Stimulated activated CD4-positive, alpha-beta T cell treated with anti-CD3 and anti-CD28 coated beads, Interleukin-1b, Interleukin-23, amount 100 ng/mL, for 4 hours (primary cell): ENCODE results near the gene GNA12.

Experiments
- DNase-seq, 2 donors: peaks; one replicate each; pipeline ENCODE4 v3.0.0-alpha.2; 2020; ENCODE audit warnings: low read depth in 2 of 2

GNA12 gene

DNA sequence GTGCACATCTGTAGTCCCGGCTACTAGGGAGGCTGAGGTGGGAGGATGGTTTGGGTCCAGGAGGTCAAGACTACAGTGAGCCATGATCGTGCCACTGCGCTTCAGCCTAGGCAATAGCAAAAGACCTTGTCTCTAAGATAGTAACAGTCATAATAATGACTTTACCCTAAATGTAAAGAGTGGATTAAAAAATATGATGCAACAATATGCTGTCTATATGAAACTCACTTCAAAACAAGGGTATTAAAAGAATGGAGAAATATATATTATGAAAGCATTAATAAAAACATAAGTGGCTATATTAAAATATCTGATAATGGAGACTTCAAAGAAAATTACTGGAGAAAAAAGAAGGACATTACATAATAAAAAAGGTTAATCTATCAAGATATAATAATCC lies 5.7 kb downstream of the GNA12 start:
- no peak for DNase-seq

DNA sequence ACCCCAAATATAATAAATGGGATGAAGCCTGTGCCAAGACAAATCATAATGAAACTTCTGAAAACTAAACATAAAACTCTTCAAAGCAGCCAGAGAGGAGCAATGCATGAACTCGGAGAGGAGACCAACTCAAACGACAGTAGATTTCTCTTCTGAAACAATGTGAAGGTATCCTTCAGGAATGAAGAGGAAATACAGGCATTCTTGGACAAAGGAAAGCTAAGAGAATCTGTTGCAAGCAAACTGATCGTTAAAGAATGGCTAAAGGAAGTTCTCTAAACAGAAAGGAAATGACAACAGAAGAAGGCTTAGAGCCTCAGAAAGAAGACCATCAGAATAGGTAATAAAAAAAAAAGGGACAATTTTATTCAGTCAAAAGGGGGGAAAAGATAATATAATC lies 6.6 kb downstream of the GNA12 start:
- DNase-seq: no peak

DNA sequence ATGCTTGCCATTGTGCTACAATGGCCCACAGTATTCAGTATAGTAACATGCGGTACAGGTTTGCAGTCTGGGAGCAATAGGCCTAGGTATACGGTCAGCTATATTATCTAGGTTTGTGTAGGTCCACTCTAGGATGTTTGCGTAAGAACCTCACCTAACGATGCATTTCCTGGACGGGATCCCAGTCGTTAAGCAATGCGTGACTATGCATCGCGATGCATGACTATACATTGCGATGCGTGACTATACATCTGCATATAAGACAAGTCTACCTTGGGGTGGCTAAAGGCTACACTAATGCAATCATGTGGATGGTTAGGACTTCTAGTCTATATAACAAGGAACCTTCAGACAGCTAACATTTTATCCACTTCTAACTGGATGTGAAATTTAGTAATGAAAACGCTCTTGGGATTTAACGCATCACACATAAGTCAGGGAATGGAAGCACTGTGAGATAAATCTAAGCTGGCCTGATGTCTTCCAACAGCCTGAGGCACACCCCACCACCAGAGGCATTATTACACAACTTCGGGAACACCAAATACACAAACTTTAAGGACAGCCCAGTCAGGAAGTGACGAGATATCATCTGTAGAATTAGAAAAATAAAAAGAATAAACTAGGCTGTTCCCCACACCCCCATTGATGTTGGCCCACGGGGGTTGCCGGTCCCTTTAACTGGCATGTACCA lies 9.2 kb downstream of the GNA12 start:
- no peak for DNase-seq

DNA sequence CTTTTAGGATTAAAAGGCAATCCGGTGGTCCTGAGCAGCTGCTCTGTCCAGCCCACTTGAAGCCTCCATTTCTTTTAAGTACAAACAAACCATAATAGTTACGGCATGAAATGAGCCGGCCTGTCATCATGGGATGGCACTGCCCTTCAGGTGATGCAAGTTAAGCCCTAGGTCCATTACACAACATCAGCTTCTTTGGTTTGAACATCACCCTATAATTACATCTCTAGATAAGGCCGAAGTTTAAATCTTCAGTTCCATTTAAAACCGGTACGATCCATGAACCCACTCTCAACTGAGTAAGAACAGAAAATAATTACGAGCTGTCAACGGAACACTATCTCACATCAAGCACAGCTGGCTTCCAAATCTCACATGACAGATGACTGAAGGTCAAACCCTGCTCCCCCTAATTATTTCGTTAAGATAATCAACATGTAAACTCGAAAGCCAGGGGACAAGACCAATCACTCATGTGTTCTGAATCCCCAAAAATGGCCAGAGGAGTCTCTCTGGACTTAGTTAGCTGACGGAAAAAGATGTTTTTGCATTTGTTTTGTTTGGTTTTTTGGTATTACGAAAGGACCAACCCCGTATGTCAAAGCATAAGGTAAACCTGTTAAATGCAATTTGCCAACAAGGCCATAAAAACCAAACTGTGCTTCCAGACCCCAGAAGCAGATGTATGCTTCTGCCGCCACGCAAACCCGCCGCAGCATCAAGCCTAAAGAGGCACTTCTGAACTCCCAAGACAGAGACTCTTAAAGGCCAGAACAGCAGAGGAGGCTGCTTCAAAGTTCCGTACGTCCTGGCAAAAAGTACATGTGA lies 10.8 kb downstream of the GNA12 start:
- DNase-seq: no peak

DNA sequence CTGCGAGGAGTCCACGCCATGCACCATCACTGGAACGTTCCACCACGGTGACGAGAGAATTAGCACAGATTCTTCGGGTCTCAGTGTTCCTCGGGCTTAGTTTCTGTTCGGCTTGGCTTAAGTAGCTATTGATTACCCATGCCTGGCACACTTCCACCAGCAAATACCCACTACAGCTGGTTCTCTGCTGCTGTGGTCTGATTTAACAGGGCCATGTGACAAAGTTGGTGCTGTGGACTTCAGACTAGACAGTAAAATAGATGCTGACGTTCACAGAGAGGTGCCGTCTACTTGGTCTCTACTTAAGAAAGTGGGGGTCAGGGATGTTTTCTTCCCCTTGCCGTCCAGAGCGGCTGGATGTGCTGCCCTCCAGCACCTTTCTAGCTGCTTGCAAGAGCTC lies 11.6 kb downstream of the GNA12 start:
- no peak for DNase-seq

DNA sequence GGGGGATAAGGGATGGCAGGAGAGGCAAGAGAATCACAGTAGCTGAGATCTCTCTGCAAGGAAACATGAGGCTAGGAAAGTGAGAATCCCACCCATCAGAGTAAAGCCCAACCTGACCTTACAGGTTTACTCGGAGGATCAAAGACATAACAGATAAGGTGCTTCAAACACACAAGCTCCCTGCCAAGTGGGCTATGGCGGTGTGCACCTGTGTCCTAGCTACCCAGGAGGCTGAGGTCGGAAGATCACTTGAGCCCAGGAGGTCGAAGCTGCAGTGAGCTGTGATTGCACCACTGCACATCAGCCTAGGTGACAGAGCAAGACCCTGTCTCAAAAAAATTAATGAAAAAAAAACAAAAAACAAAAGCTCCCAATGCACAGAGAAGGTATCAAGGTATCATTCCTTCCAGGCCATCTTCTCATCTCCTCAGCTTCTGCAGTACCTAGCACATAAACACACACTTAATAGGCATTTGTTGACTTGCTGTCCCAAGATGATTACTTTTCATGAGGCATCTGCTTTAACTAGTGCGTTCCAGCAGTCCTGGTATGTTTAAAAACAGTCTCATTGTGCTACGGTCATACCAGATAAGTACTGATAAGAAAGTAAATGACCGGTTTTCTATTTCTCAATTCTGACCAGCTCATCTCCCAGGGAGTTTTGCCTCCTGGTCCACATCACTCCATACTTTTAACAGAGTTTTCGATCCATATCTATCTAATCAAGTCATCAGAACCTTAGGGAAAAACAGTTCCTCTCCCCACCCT lies 13.3 kb downstream of the GNA12 start:
- DNase-seq: no peak

DNA sequence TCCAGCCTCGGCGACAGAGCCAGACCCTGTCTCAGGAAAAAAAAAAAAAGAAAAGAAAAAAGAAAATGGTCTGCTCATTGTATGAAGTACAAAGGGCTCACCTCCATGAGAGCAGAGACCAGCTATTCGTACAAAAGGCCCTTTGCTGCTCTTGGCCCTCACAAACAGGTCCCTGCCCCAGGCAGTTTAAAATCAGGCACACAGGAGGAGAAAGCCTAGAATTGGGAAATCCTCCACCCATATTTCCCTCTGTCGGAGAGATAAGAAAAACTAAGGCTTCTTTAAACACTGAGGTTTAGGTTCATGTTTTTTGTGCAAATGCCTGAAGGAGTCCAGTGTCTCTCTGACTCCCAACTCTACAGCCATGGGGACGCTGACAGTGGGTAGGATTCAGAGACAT lies 15.1 kb downstream of the GNA12 start:
- no peak for DNase-seq

DNA sequence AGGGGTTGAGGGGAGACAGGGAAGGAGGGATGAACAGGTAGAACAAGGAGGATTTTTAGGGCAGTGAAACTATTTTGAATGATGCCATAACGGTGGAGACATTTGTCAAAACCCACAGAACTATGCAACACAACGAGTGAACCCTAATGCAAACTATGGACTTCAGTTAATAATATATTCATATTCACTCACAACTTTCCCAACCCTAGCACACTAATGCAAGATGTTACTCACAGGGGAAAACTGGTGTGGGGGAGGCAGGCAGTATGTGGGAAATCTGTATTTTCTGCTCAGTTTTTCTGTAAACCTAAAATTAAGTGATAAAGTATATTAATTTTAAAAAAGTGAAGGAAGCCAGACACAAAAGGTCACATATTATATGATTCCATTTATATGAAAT lies 17.3 kb downstream of the GNA12 start:
- DNase-seq: no peak

DNA sequence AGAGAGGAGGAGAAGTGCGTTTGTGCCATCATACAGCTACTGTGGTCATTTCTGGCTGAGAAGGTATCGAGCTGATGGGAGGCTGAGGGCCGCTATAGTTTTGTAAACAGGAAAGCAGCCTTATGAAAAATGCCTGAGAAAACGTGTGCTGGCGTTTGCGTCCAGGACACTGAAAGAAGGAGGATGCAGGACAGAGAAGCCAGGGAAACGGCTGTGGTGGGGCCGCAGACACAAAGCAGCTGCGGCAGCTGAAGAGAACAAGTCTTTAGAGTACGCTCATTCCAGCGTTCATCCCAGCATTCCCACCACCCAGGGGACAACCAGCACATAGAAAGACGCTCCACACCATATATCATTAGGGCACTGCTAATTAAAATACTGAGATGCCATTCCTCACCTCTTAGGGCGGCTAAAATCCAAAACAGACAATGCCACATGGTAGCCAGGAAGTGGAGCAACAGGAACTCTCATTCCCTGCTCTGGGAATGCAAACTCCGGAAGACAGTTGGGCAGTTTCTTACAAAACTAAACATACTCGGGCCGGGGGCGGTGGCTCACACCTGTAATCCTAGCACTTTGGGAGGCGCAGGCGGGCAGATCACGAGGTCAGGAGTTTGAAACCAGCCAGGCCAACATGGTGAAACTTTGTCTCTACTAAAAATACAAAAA lies 18.4 kb downstream of the GNA12 start:
- DNase-seq: no peak

DNA sequence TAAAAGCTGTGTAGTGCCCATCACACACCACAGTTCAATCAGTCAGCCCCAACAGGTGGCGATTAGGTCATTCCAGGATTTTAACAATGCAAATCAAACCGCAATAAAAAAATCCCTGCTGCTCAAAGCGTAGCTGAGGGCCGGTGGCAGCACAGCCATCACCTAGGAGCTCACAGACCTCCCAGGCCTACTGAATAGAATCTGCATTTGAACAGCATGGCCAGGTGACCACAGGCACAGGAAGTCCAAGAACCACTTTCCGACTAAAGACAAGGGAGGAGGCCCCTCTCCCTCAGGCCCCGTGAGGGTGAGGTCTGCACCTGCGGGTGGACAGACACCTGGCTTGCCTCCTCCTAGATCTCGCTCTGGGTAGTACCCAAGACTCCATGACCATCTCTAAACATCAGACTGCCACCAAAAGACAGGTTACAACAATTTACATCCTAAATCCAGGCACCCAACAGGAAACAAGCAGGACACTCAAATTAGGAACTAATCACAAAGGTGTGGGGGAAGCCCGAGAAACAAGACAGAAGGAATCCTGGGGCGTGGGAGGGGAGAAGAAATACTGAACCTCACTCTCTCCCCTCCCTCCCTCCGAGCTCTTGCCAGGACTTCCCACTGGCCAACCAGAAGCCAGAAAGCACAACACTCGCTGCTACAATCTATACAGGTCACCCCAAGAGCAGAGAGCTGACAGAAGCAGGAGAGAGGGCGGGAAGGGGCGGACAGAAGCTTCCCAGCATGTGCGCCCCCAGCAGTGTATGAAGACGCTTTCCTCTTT lies 19.2 kb downstream of the GNA12 start:
- no peak for DNase-seq

DNA sequence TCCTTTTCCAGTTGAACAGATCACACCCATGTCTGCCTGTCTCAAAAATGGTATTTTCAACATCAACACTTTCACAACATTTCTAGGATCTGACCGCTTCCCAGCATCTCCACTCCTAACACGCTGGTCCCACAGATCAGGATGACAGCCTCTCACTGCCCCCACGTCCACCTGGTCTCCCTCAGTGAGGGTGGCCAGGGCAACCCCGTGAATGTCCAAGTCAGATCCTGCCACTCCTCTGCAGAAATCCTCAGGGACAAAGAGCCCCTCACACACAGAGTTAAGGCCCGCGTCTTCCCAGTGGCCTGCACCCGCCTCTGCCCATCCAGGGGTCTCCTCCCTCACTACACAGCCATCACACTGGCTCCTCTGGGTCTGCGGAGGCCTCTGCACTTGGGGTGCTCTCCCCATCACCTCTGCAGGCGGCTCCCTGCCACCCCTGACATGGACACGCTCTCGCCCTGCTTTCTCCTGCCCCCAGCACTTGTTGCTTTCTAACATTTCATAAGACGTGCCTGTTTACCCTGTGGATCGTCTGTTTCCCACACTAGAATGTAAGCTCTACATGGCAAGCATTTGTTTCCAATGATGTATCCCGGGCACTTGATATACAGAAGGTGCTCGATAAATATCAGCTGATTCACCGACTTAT lies 20.0 kb downstream of the GNA12 start:
- DNase-seq: no peak

DNA sequence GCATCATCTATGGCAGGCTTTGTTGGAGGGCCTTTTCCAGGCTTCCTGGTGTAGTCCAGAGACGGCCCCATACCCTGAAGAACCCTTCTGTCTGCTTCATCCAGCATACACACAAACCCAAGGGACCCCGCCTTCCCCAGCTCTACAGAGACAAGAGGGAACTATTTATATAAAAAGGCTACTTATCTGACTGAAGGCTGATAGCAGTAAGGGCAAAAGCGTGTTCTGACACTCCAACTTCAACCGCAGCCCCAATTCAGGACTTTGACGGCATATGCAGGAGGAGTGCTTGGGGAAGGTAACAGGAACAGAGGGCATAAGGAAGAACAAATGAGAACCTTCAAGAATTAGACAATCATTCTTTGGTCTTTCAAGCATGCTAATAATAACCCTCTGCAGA lies 21.0 kb downstream of the GNA12 start:
- no peak for DNase-seq

DNA sequence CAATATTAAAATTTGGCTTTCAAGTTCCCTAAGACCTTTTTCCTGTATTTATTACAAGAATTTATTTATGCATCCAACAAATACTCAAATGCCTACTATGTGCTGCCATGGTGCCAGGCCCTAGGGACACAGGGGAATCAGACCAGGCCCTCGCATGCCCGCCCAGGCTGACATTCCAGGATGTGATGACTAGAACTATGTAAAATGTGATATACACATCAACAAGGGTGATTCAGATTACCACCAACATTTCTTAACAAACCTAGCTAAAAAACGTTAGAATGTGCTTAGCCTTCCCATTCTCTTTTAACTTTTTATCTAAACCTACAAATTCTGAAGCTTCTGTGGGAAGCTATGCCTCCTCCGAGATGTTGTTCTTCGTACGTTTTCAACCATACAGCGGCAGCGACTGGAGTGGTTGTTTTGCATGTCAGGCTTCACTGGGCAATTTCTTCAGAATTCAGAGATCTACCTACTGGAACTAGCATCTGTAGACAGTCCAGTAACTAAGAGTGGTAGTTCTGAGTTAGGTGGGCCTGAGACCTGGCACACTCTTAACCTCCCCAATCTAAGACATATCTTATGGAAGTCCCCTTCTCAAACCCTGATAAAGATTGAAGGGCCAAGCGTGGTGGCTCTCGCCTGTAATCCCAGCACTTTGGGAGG lies 22.1 kb downstream of the GNA12 start:
- no peak for DNase-seq

DNA sequence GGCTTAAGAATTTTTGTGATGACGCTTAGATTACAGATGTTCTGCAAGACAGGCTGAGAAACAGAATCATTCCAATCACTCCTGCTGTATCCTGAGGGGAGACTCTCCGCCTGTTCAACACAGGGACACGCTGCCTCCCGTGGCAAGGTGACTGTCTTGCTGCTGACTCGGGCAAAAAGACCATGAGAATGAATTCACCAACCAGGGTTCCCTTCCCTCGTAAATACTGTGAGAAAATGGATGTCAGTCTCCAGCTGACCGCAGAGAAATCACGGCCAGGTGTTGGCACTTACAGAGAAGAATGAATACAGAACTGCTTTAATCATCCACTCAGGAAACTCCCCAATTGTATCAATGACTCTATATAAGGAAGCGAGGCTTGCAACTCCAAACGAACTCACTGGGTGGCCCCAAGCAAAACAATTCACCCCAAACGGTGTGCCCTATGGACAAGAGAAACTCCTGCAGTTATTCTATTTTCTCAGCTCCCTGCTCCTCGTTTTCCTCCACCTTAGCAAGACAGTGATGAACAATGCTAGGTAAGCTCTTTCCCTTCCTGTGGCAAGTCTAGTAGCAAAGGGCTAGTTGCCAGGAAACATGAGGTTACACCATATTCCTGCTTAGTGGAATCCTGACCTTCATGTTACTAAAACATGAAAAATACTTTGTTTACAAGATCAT lies 22.8 kb downstream of the GNA12 start:
- DNase-seq: no peak

DNA sequence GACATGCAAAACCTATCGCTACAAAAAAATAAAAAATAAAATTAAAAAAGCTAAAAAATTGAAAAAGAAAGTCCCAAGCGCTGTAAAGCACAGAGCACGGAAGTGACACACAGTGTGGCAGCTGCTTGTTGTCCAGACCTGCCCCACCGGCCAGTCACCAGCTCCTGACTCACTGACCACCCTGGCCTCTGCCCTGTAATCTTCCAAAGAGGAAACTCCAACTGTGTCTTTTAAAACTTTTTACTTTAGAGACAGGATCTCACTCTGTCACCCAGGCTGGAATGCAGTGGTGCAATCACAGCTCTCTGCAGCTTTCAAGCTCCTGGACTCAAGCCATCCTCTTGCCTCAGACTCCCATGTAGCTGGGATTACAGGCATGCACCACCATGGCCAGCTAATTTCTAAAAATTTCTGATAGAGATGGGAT lies 23.6 kb downstream of the GNA12 start:
- no peak for DNase-seq

DNA sequence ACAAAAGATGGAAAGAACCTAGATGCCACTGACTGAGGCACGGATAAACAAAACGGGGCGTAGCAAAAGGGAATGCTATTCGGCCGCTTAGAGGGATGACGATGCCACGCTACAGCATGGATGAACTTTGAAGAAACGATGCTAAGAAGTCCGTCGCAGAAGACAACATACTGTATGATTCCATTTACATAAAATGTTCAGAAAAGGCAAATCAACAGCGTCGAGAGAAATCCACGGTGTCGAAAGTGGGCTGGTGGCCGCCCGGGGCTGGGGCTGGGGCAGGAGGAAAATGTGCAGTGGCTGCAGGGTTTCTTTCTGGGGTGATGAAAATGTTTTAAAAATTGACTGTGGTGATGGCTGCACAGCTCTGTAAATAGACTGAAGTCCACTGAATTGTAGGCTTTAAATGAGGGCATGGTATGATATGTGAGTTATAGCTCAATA lies 24.1 kb downstream of the GNA12 start:
- no peak for DNase-seq

DNA sequence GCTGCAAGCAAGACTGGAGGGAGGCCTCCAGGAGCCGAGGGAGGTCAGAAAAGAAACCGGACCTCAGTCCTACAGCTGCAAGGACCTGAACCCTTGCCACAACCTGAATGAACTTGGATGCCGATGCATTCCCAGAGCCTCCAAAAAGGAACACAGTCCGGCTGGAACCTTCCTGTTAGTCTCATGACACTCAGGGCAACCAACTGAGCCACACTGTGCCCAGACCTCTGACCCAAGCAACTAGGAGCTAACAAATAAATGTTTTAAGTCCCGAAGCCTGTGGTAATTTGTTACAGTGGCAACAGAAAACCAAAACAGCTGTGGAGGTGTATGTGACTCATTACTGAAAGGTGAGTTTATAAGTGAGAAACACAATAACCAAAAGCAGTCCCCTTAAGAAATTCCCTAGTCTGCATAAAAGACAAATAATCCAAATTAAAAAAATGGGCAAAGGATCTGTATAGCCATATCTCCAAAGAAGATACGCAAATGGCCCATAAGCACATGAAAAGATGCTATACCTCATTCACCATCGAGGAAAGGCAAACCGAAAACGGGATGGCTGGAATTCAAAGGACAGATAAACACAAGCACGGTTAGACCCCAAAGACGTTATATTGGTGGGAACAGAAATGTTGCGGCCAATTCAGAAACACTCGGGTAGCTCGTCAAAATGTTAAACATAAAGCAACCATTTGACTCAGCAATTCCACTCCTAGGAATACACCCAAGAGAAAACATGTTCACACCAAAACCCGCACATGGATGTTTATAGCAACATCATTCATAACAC lies 24.8 kb downstream of the GNA12 start:
- no peak for DNase-seq

DNA sequence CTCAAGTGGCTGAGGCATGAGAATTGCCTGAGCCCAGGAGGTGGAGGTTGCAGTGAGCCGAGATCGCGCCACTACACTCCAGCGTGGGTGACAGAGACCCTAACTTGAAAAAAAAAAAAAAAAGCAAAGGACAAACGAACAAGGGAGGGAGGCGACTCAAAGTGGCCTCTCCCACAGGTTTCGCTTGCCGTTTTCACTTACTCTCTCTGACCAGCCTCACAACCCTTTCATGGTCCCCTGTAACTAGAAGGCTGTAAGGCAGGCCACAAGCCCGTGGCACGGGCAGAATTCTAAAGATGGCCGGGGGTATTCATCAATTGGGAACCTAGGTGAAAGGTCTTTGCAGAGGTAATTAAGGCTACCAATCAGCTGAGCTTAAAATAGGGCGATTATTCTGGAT lies 25.5 kb downstream of the GNA12 start:
- DNase-seq: no peak

DNA sequence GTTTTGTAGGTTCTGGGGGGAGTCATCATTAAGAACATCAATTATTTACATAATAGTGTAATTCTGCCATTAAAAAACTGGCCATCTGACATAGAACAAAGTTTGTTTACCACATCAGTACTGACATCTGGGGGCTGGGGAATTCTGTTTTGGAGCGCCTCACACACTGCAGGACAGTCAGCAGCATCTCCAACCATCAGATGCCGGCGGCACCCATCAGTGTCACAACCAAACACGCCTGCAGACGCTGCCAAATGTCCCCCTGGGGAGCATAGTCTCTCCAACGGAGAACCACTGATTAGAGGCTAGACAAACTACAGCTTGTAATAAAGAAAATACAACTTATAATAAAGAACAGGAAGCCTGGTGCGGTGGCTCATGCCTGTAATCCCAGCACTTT lies 26.0 kb downstream of the GNA12 start:
- DNase-seq: no peak
